IMR-90 (cell line): ENCODE measurements around the gene CLDN18. TPM values are rescaled to one million over a fixed set of nuclear protein-coding genes. Genes with fewer than 3 reads are reported as not detected.

ENCODE experiments used
- ATAC-seq: fragments of 200-7000 bp; cut with Tn5 transposase; 2 replicates; pipeline ENCODE4 v1.9.1; 2020; ENCODE audit warnings: low read depth, mild to moderate bottlenecking, moderate library complexity
- BruUV-seq: library from RNA; stranded (reverse); fragments of 400-500 nt; replicated peaks from 2 replicates; lab custom pipeline; 2021; lab: Mats Ljungman, UMichigan
- CTCF ChIA-PET: fragments of 300-600 bp; formaldehyde crosslinking; extraction: SDS; loops from one replicate; lab custom pipeline; 2021; ENCODE audit warnings: antibody characterized with exemption; lab: Yijun Ruan, JAX
- POLR2A ChIA-PET: fragments of 300-600 bp; sonication (Branson Sonifier 250); formaldehyde crosslinking; loops from one replicate; lab custom pipeline; 2022; ENCODE audit warnings: antibody characterized with exemption; ENCODE audit not compliant: unreplicated experiment; lab: Charles Lee
- DNase-seq: peaks from one replicate; pipeline ENCODE4 v3.0.0; 2013
- H2AFZ ChIP-seq: replicated peaks from 2 replicates; pipeline ENCODE3; 2013; ENCODE audit warnings: low read length, mild to moderate bottlenecking; ENCODE audit not compliant: poor library complexity
- H2AK5ac ChIP-seq: 2 replicates; pipeline ENCODE4 v1.6.1; 2013; ENCODE audit warnings: low read depth, low read length, inconsistent platforms
- H2AK9ac ChIP-seq: replicated peaks from 2 replicates; pipeline ENCODE3; 2013; ENCODE audit warnings: mild to moderate bottlenecking, low read depth, low read length, moderate library complexity; ENCODE audit not compliant: poor library complexity
- H2BK120ac ChIP-seq: 2 replicates; pipeline ENCODE4 v1.6.1; 2013; ENCODE audit warnings: low read depth, low read length, inconsistent platforms
- H2BK15ac ChIP-seq: 3 replicates; pipeline ENCODE4 v1.6.1; 2013; ENCODE audit warnings: low read depth, low read length, inconsistent platforms
- H2BK20ac ChIP-seq: 2 replicates; pipeline ENCODE4 v1.6.1; 2013; ENCODE audit warnings: low read depth, mild to moderate bottlenecking, inconsistent platforms, low read length, moderate library complexity
- H2BK5ac ChIP-seq: 2 replicates; pipeline ENCODE4 v1.6.1; 2013; ENCODE audit warnings: mild to moderate bottlenecking, low read depth, low read length, inconsistent platforms; ENCODE audit not compliant: poor library complexity, severe bottlenecking
- H3K14ac ChIP-seq: replicated peaks from 2 replicates; pipeline ENCODE4 v1.6.1; 2013; ENCODE audit warnings: low read depth, low read length, inconsistent platforms
- H3K18ac ChIP-seq: 2 replicates; pipeline ENCODE4 v1.6.1; 2013; ENCODE audit warnings: low read depth, low read length, control low read depth
- H3K23ac ChIP-seq: 2 replicates; pipeline ENCODE4 v1.6.1; 2013; ENCODE audit warnings: low read depth, low read length, inconsistent platforms
- H3K27ac ChIP-seq: 2 replicates; pipeline ENCODE4 v1.5.1; 2013; ENCODE audit warnings: mild to moderate bottlenecking, control low read depth, low read length; ENCODE audit not compliant: insufficient read depth
- H3K27me3 ChIP-seq: 2 replicates; pipeline ENCODE4 v1.6.1; 2013; ENCODE audit warnings: low read length; ENCODE audit not compliant: control insufficient read depth, insufficient read depth
- H3K36me3 ChIP-seq: 2 replicates; pipeline ENCODE4 v1.6.1; 2013; ENCODE audit warnings: low read length, mixed read lengths; ENCODE audit not compliant: control insufficient read depth, insufficient read depth
- H3K4ac ChIP-seq: 2 replicates; pipeline ENCODE4 v1.6.1; 2013; ENCODE audit warnings: low read depth, low read length, inconsistent platforms
- H3K4me1 ChIP-seq: 2 replicates; pipeline ENCODE4 v1.6.1; 2013; ENCODE audit warnings: low read length, mixed read lengths; ENCODE audit not compliant: control insufficient read depth, insufficient read depth
- H3K4me2 ChIP-seq: 2 replicates; pipeline ENCODE4 v1.6.1; 2013; ENCODE audit warnings: low read depth, mild to moderate bottlenecking, control low read depth, low read length, moderate library complexity
- H3K4me3 ChIP-seq: 2 replicates; pipeline ENCODE4 v1.5.1; 2013; ENCODE audit warnings: low read depth, mild to moderate bottlenecking, control low read depth, low read length, moderate library complexity; ENCODE audit not compliant: insufficient read depth
- H3K56ac ChIP-seq: 2 replicates; pipeline ENCODE4 v1.6.1; 2013; ENCODE audit warnings: low read length, inconsistent platforms; ENCODE audit not compliant: insufficient read depth; ENCODE audit errors: extremely low read depth
- H3K79me1 ChIP-seq, 2 experiments: 2 replicates each; pipeline ENCODE4 v1.6.1; 2013; ENCODE audit warnings: low read length in 2 of 2, inconsistent platforms in 1 of 2, low read depth in 1 of 2
- H3K9ac ChIP-seq: 2 replicates; pipeline ENCODE4 v1.6.1; 2013; ENCODE audit warnings: low read depth, low read length, control low read depth
- H3K9me1 ChIP-seq: 2 replicates; pipeline ENCODE4 v1.6.1; 2013; ENCODE audit warnings: low read length, inconsistent platforms; ENCODE audit not compliant: insufficient read depth
- H3K9me3 ChIP-seq: 2 replicates; pipeline ENCODE4 v1.6.1; 2013; ENCODE audit warnings: low read length; ENCODE audit not compliant: control insufficient read depth, insufficient read depth
- H4K20me1 ChIP-seq: 2 replicates; pipeline ENCODE4 v1.6.1; 2013; ENCODE audit warnings: low read length, inconsistent platforms; ENCODE audit not compliant: insufficient read depth
- H4K5ac ChIP-seq: 2 replicates; pipeline ENCODE4 v1.6.1; 2013; ENCODE audit warnings: mild to moderate bottlenecking, low read depth, low read length, control low read depth
- H4K8ac ChIP-seq, 2 experiments: 2 replicates each; pipeline ENCODE4 v1.6.1; 2013; ENCODE audit warnings: low read depth in 2 of 2, low read length in 2 of 2, control low read depth in 1 of 2, inconsistent platforms in 1 of 2
- H4K91ac ChIP-seq: 2 replicates; pipeline ENCODE4 v1.6.1; 2013; ENCODE audit warnings: low read depth, low read length, inconsistent platforms; ENCODE audit not compliant: insufficient read depth
- BHLHE40 ChIP-seq: fragments of 150-350 bp; IDR thresholded peaks from 2 replicates; pipeline ENCODE4 v1.6.1; 2016; ENCODE audit warnings: mild to moderate bottlenecking, low read depth, low read length
- CEBPB ChIP-seq: IDR thresholded peaks from 2 replicates; pipeline ENCODE4 v1.6.1; 2012; ENCODE audit warnings: low read depth, low read length, improper control_type of control experiment
- CHD1 ChIP-seq: IDR thresholded peaks from 2 replicates; pipeline ENCODE4 v1.6.1; 2012; ENCODE audit warnings: low read depth, low read length, improper control_type of control experiment
- CTCF ChIP-seq: conservative IDR thresholded peaks from 2 replicates; pipeline ENCODE4 v1.5.1; 2012; ENCODE audit warnings: mild to moderate bottlenecking, low read depth, low read length, improper control_type of control experiment
- ELK1 ChIP-seq: fragments of 150-350 bp; IDR thresholded peaks from 2 replicates; pipeline ENCODE4 v1.6.1; 2016; ENCODE audit warnings: low read depth, mild to moderate bottlenecking, low read length, moderate library complexity, borderline replicate concordance
- FOS ChIP-seq: fragments of 150-350 bp; IDR thresholded peaks from 2 replicates; pipeline ENCODE4 v1.6.1; 2016; ENCODE audit warnings: low read depth, low read length
- MAFK ChIP-seq: IDR thresholded peaks from 2 replicates; pipeline ENCODE4 v1.6.1; 2012; ENCODE audit warnings: low read depth, low read length, improper control_type of control experiment
- MAZ ChIP-seq: IDR thresholded peaks from 2 replicates; pipeline ENCODE4 v1.6.1; 2012; ENCODE audit warnings: low read depth, mild to moderate bottlenecking, low read length, improper control_type of control experiment, moderate library complexity, borderline replicate concordance
- MXI1 ChIP-seq: IDR thresholded peaks from 2 replicates; pipeline ENCODE4 v1.6.1; 2012; ENCODE audit warnings: low read depth, mild to moderate bottlenecking, low read length, moderate library complexity, borderline replicate concordance
- NFE2L2 ChIP-seq: fragments of 150-350 bp; IDR thresholded peaks from 2 replicates; pipeline ENCODE4 v1.6.1; 2016; ENCODE audit warnings: low read depth, mild to moderate bottlenecking, low read length
- POLR2A ChIP-seq: IDR thresholded peaks from 2 replicates; pipeline ENCODE4 v1.6.1; 2012; ENCODE audit warnings: mild to moderate bottlenecking, low read depth, low read length
- RAD21 ChIP-seq: IDR thresholded peaks from 2 replicates; pipeline ENCODE4 v1.6.1; 2012; ENCODE audit warnings: low read length, improper control_type of control experiment
- RCOR1 ChIP-seq: IDR thresholded peaks from 2 replicates; pipeline ENCODE4 v1.6.1; 2012; ENCODE audit warnings: mild to moderate bottlenecking, low read length, improper control_type of control experiment; ENCODE audit not compliant: insufficient replicate concordance
- RFX5 ChIP-seq: IDR thresholded peaks from 2 replicates; pipeline ENCODE4 v1.8.0; 2012; ENCODE audit warnings: low read depth, mild to moderate bottlenecking, low read length, moderate library complexity
- SMC3 ChIP-seq: fragments of 150-350 bp; IDR thresholded peaks from 2 replicates; pipeline ENCODE4 v1.6.1; 2016; ENCODE audit warnings: low read depth, mild to moderate bottlenecking, antibody characterized with exemption, low read length, moderate library complexity
- USF2 ChIP-seq: fragments of 150-350 bp; IDR thresholded peaks from 2 replicates; pipeline ENCODE4 v1.6.1; 2017; ENCODE audit warnings: mild to moderate bottlenecking, antibody characterized with exemption, low read length, low read depth
- WGBS, 2 experiments: methylation state at CpG; one replicate each; pipeline versions ENCODE4 v1.1.5 to v1.1.7; 2013; ENCODE audit warnings: missing lambda C conversion rate in 2 of 2; ENCODE audit not compliant: insufficient read length in 1 of 2; ENCODE audit errors: extremely low coverage in 2 of 2; 5-methylcytosine and 5-hydroxymethylcytosine counted together
- dilution Hi-C: fragments of 300-500 bp; cut with HindIII; formaldehyde crosslinking; loops from one replicate; pipeline ENCODE4 v1.14.3; 2018; ENCODE audit warnings: low sequenced_read_pairs; ENCODE audit not compliant: unreplicated experiment
- in situ Hi-C: fragments of 300-500 bp; cut with MboI; formaldehyde crosslinking; loops from 3 replicates; pipeline ENCODE4 v1.14.3; 2019; ENCODE audit warnings: low sequenced_read_pairs, inconsistent platforms, mixed read lengths
- intact Hi-C: fragments of 100-400 bp; cut with micrococcal nuclease; formaldehyde crosslinking; loops from 2 replicates; pipeline ENCODE4 v1.10.0; 2022
- polyA plus RNA-seq, 3 experiments: library from polyadenylated mRNA; depleted of rRNA; stranded (reverse); fragments of >200 nt; gene quantifications; 2 replicates each; pipeline ENCODE4 v1.2.3, GENCODE V29; 2012; ENCODE audit warnings: low replicate concordance in 1 of 3
- total RNA-seq: library from RNA; depleted of rRNA; stranded (reverse); fragments of >200 nt; gene quantifications from 2 replicates; pipeline ENCODE4 v1.2.3, GENCODE V29; 2012

CLDN18 gene
- total and polyA plus RNA-seq, 2 of the 4 experiments (the other 2 are of a cell fraction): not detected

- dilution Hi-C loops (no loop called here), in situ Hi-C loops (no loop called here), intact Hi-C loops (loop anchor here (10.0 kb wide), 1 partner anchor 263 kb away; no protein-coding TSS in a partner anchor)
- ChIA-PET CTCF (interaction anchor here (0.6 to 1.5 kb wide), 2 partner anchors 61 to 398 kb away, joined by 3 read pairs; no protein-coding TSS in a partner anchor), POLR2A (no interaction called here)
- Histone ChIP-seq H3K4me2 (no peak overlapping the region), H4K5ac (no peak overlapping the region), H3K56ac (no peak overlapping the region), H3K36me3 (peaks cover 13% of the 10 kb centered on the region), H2AK9ac (no peak overlapping the region), H3K4ac (no peak overlapping the region), H3K18ac (no peak overlapping the region), H3K23ac (no peak overlapping the region), H3K4me3 (no peak overlapping the region), H3K27me3 (no peaks in the 10 kb centered on the region), H4K91ac (no peak overlapping the region), H2BK5ac (no peak overlapping the region), H2AK5ac (no peak overlapping the region), H4K8ac (no peak overlapping the region), H3K14ac (no peak overlapping the region), H3K9me3 (no peaks in the 10 kb centered on the region), H2BK15ac (no peak overlapping the region), H2BK120ac (no peak overlapping the region), H2BK20ac (no peak overlapping the region), H3K4me1 (peaks cover 13% of the 10 kb centered on the region), H4K20me1 (0 out of 2 replicates have a peak, but pooled peaks cover under 1% of the 10 kb centered on the region), H2AFZ (no peak overlapping the region), H3K9ac (no peak overlapping the region), H3K79me1 (peaks cover 4 to 15% of the 10 kb centered on the region in 2 experiments; a peak in 3 of 4 replicates), H3K9me1 (0 out of 2 replicates have a peak, but pooled peaks cover 6% of the 10 kb centered on the region), H3K27ac (no peak overlapping the region)
- no peak for ATAC-seq
- no TSS peak for BruUV-seq
- no CpG with 5 or more reads among the region's 3 CpGs for WGBS, 2 experiments
- no peak for DNase-seq
- TF ChIP-seq MAZ (no peak), CHD1 (no peak), FOS (no peak), CTCF (no peak), POLR2A (no peak), USF2 (no peak), SMC3 (no peak), CEBPB (no peak), MXI1 (no peak), BHLHE40 (no peak), RFX5 (no peak), MAFK (no peak), RCOR1 (no peak), ELK1 (no peak), NFE2L2 (no peak), RAD21 (no peak)
Measured at GRCh38 chr3:138057384-138057783, 47.4 kb downstream of the CLDN18 start.
